Caco-2 (cell line): ENCODE measurements around the gene TREML2. TPM values are rescaled to one million over a fixed set of nuclear protein-coding genes. Genes with fewer than 3 reads are reported as not detected.

Experiments
- Bru-seq: library from RNA; stranded (reverse); fragments of 400-500 nt; gene quantifications from one replicate; lab custom pipeline; 2021; lab: Mats Ljungman, UMichigan
- BruChase-seq, 2 experiments: library from RNA; stranded (reverse); fragments of 400-500 nt; gene quantifications; one replicate each; lab custom pipeline; 2021; lab: Mats Ljungman, UMichigan
- BruUV-seq: library from RNA; stranded (reverse); fragments of 400-500 nt; replicated peaks from 2 replicates; lab custom pipeline; 2021; lab: Mats Ljungman, UMichigan
- CTCF ChIA-PET: fragments of 300-600 bp; sonication (Branson Sonifier 250); formaldehyde crosslinking; loops from one replicate; lab custom pipeline; 2022; ENCODE audit warnings: antibody characterized with exemption; lab: Charles Lee
- POLR2A ChIA-PET: fragments of 300-600 bp; sonication (Branson Sonifier 250); formaldehyde crosslinking; loops from one replicate; lab custom pipeline; 2022; ENCODE audit warnings: antibody characterized with exemption; lab: Charles Lee
- DNase-seq, 2 experiments: peaks; one replicate each; pipeline versions ENCODE4 v3.0.0 to v3.0.0-alpha.2; 2020 to 2022
- H3K27me3 ChIP-seq: replicated peaks from 2 replicates; pipeline ENCODE4 v1.6.0; 2011; ENCODE audit warnings: low read length; ENCODE audit not compliant: control insufficient read depth, insufficient read depth
- H3K36me3 ChIP-seq: 2 replicates; pipeline ENCODE4 v1.5.1; 2011; ENCODE audit warnings: low read length; ENCODE audit not compliant: control insufficient read depth, insufficient read depth
- H3K4me1 ChIP-seq: fragments of 250-450 bp; sonication (Bioruptor Pico); 2 replicates; pipeline ENCODE4 v1.5.1; 2020; ENCODE audit warnings: mild to moderate bottlenecking
- H3K4me3 ChIP-seq: 2 replicates; pipeline ENCODE4 v1.5.1; 2011; ENCODE audit warnings: low read depth, mild to moderate bottlenecking, control low read depth, low read length
- H3K9me3 ChIP-seq: fragments of 250-450 bp; sonication (Bioruptor Pico); 2 replicates; pipeline ENCODE4 v1.5.1; 2020; ENCODE audit warnings: mild to moderate bottlenecking, moderate library complexity
- H3K27ac Mint-ChIP-seq: one replicate; pipeline ENCODE4 v1.8.0; 2022; ENCODE audit warnings: mixed read lengths; ENCODE audit not compliant: unreplicated experiment
- H3K27me3 Mint-ChIP-seq: one replicate; pipeline ENCODE4 v1.8.0; 2022; ENCODE audit warnings: mixed read lengths; ENCODE audit not compliant: insufficient read depth, unreplicated experiment
- H3K36me3 Mint-ChIP-seq: one replicate; pipeline ENCODE4 v1.8.0; 2022; ENCODE audit warnings: mild to moderate bottlenecking, mixed read lengths; ENCODE audit not compliant: insufficient read depth, unreplicated experiment
- H3K4me1 Mint-ChIP-seq: one replicate; pipeline ENCODE4 v1.8.0; 2022; ENCODE audit warnings: low read depth, mixed read lengths; ENCODE audit not compliant: unreplicated experiment
- H3K4me3 Mint-ChIP-seq: one replicate; pipeline ENCODE4 v1.8.0; 2022; ENCODE audit warnings: mild to moderate bottlenecking, moderate library complexity, mixed read lengths; ENCODE audit not compliant: unreplicated experiment
- H3K9me3 Mint-ChIP-seq: one replicate; pipeline ENCODE4 v1.8.0; 2022; ENCODE audit warnings: mixed read lengths; ENCODE audit not compliant: unreplicated experiment
- CTCF ChIP-seq, 2 experiments: fragments of 200-600 bp in 1 of 2; IDR thresholded peaks; 1 replicate in 1 of 2; 2 replicates in 1 of 2; pipeline versions ENCODE4 v1.5.1 to v1.8.0; 2011 to 2022; ENCODE audit warnings: antibody characterized with exemption in 1 of 2, control low read depth in 1 of 2, inconsistent platforms in 1 of 2, low read depth in 1 of 2, low read length in 1 of 2, mild to moderate bottlenecking in 1 of 2, moderate library complexity in 1 of 2; ENCODE audit not compliant: insufficient read depth in 1 of 2, severe bottlenecking in 1 of 2, unreplicated experiment in 1 of 2
- intact Hi-C: fragments of 100-400 bp; cut with micrococcal nuclease; formaldehyde crosslinking; loops from one replicate; pipeline ENCODE4 v1.10.0; 2022; ENCODE audit not compliant: unreplicated experiment
- long read RNA-seq: library from polyadenylated mRNA; stranded (forward); transcript quantifications from one replicate; pipeline ENCODE4 v2.0.0, GENCODE V29; 2022
- total RNA-seq: library from RNA; stranded (reverse); gene quantifications from 2 replicates; pipeline ENCODE4 v1.2.3, GENCODE V29; 2022

TREML2 gene, protein sequence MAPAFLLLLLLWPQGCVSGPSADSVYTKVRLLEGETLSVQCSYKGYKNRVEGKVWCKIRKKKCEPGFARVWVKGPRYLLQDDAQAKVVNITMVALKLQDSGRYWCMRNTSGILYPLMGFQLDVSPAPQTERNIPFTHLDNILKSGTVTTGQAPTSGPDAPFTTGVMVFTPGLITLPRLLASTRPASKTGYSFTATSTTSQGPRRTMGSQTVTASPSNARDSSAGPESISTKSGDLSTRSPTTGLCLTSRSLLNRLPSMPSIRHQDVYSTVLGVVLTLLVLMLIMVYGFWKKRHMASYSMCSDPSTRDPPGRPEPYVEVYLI
- not detected in 2 replicates for total RNA-seq
- Bru-seq, nascent RNA: not detected
- BruChase-seq, experiment 1, labeled RNA remaining after a 2-hour chase: not detected
- BruChase-seq, experiment 2, labeled RNA remaining after a 6-hour chase: not detected
- long read RNA-seq: 0 reads

GRCh38 chr6:41200901-41201763, at the start of gene TREML2:
Gene TREML2, minus strand, starts transcription at chr6:41201149. Its CDS starts 141 bp downstream, at chr6:41201008.
- H3K4me3 Mint-ChIP-seq: no peak within 1 kb of the TSS
- ChIA-PET CTCF (no interaction called here), POLR2A (no interaction called here)
- no peaks in the 10 kb centered on the region for H3K9me3 ChIP-seq
- H3K27ac Mint-ChIP-seq: no peak within 1 kb of the TSS
- no peaks in the 10 kb centered on the region; the same call in none of the 2 replicates for H3K27me3 ChIP-seq
- H3K36me3 ChIP-seq: no peaks in the 10 kb centered on the region
- H3K4me3 ChIP-seq: no peak within 1 kb of the TSS
- no peaks in the 10 kb centered on the region for H3K4me1 ChIP-seq
- H3K9me3 Mint-ChIP-seq: no peaks in the 10 kb centered on the region
- no peak for TF ChIP-seq CTCF (IDR thresholded peaks at IDR 0.05; ENCODE audit: insufficient read depth in 1 of 2, low read depth in 1 of 2, low read length in 1 of 2, severe bottlenecking in 1 of 2, unreplicated experiment in 1 of 2)
- DNase-seq: no peak
- no peaks in the 10 kb centered on the region for H3K4me1 Mint-ChIP-seq
- intact Hi-C loops: no loop called here
- peaks cover 24% of the 10 kb centered on the region for H3K27me3 Mint-ChIP-seq
- BruUV-seq: no TSS peak
- no peaks in the 10 kb centered on the region for H3K36me3 Mint-ChIP-seq

- Histone ChIP-seq H3K4me3 (no peak overlapping the region), H3K36me3 (no peaks in the 10 kb centered on the region), H3K4me1 (no peaks in the 10 kb centered on the region), H3K9me3 (no peaks in the 10 kb centered on the region), H3K27me3 (no peaks in the 10 kb centered on the region; the same call in 1 of the 2 replicates)
- CTCF ChIA-PET: no interaction called here
- H3K4me3 Mint-ChIP-seq: no peak overlapping the region
- TF ChIP-seq CTCF (IDR thresholded peaks at IDR 0.05; ENCODE audit: insufficient read depth in 1 of 2, low read depth in 1 of 2, low read length in 1 of 2, severe bottlenecking in 1 of 2, unreplicated experiment in 1 of 2): no peak
- H3K36me3 Mint-ChIP-seq: no peaks in the 10 kb centered on the region
- no peaks in the 10 kb centered on the region for H3K9me3 Mint-ChIP-seq
- POLR2A ChIA-PET: no interaction called here
- intact Hi-C loops: no loop called here
- no peaks in the 10 kb centered on the region for H3K4me1 Mint-ChIP-seq
- H3K27ac Mint-ChIP-seq: no peak overlapping the region
- no peak for DNase-seq
- no TSS peak for BruUV-seq
- H3K27me3 Mint-ChIP-seq: peaks cover 9% of the 10 kb centered on the region
Measured at GRCh38 chr6:41247882-41248705, 47.1 kb upstream of the TREML2 start.
